NCI-H69 (cell line): Measurements from ENCODE around the gene PLA2G15.

Experiments
- DNase-seq: peaks from one replicate; lab custom pipeline; 2025; lab: John Stamatoyannopoulos, UW

The PLA2G15 gene

DNA sequence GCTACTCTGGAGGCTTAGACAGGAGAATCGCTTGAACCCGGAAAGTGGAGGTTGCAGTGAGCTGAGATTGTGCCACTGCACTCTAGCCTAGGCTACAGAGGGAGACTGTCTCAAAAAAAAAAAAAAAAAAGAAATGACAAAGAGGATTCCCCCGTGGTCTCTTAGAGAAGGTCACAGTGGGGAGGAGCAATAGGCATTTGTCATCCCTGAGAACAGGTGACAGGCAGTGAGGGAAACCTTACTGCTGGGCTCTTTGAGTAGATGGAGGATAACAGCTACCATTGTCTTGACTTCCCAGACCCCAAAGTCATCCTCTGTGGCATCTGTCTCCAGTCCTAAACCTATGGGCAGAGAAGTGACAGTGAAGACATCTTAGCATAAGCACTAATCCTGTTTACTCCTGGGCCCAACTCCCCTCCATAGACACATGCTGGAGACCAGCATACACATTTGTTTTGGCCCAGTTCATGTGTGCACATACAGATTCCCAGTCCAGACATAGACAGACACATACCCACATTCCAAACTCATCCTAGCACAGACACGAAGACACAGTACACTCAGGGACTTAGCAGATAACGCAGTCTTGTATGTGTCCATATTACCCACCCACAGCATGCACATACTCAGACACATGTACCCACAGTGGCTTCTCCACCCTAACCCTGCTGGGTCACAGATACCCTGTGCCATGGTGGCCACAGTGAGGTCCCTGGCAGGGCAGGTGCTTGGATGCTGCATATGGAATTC is 11.9 kb upstream of the PLA2G15 start:
- DNase-seq: no peak

GRCh38 chr16:68233835-68234187 is 11.4 kb upstream of the PLA2G15 start:
- DNase-seq: no peak

DNA sequence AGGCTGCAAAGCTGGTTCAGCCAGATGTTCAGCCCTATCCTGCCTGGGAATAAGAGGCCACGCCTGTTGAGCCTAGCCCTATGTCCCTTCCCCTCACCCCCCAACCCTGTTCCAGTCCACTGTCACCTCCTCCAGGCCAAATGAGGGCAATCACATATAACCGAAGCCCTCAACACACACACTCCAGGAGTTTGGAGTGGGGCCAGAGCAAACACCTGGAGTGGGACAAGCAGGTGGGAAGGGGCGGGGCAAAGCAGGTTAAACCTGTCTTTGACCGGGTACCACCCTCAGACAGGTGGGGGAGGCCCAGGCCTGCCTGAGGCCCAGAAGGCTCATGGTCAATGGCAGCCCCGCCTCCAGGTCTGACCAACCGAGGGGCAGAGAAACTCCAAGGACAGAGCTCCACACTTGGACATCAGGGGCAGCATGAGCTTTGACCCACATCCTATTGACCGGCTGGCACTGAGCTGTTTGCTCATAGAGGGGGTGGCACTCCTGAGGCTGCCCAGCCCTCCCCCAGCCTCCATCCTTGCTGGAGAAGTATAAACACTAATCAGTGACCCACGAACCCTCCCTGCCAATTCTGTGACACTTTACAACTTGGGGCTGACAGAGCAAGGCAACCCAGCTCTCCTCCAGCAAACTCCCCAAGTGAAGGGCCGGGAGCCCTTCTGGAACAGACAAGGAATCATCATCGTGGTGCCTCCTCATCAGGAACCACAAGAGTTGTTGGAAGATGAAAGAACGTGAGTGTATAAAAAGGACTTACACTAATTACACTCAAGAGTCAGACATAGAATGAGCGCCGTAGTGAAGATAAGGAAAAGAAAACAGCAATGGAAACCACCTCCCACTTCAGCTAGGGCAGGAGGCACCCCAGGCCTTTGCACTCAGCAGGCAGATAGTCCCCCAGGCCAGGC is 10.7 kb upstream of the PLA2G15 start:
- peak; percentile 89 for DNase-seq

GRCh38 chr16:68235108-68235886 is 9.9 kb upstream of the PLA2G15 start:
- peak; percentile 66 for DNase-seq

- no peak for DNase-seq
These were observed 9.4 kb upstream of the PLA2G15 start, which contains the start of gene ESRP2 for GRCh38 chr16:68235887-68236136. Gene ESRP2, minus strand, starts transcription at chr16:68236127. Its CDS starts 82 bp downstream, at chr16:68236045.

DNA sequence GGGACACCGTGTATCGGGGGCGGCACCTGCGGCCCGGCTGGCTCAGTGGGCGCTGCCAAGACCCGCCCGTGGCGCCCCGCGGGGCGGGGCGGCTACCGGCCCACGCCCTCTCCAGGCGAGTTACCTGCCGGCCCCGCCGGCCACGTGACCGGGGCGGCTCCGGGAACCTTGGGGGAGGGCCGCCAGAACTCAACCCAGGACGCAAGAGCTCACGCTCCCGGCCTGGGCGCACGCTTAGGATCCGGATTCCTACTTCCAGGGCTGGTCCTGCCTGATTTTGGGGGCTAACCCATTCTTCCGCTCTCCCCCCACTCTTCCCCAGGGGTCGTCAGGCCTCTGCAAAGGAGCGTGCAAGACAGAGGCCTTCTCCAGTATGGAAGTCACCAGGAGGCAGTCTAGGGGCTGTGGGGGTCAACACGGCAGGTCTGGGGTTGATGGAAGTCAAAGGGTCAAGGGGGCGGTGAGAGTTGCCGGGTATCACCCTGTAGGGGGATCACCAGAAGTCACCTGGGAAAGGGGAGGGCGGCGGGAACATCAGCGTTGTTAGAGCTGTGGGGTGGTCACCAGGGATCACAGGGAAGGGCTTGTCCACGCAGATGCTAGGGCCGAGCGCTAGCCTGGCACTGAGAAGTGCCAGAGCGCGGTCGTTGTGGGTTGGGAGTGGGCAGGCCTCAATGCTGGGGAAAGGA is 8.9 kb upstream of the PLA2G15 start:
- DNase-seq: peak; percentile 86

- DNase-seq: peak; percentile 52
These were observed 8.3 kb upstream of the PLA2G15 start for GRCh38 chr16:68236826-68237242.

DNA sequence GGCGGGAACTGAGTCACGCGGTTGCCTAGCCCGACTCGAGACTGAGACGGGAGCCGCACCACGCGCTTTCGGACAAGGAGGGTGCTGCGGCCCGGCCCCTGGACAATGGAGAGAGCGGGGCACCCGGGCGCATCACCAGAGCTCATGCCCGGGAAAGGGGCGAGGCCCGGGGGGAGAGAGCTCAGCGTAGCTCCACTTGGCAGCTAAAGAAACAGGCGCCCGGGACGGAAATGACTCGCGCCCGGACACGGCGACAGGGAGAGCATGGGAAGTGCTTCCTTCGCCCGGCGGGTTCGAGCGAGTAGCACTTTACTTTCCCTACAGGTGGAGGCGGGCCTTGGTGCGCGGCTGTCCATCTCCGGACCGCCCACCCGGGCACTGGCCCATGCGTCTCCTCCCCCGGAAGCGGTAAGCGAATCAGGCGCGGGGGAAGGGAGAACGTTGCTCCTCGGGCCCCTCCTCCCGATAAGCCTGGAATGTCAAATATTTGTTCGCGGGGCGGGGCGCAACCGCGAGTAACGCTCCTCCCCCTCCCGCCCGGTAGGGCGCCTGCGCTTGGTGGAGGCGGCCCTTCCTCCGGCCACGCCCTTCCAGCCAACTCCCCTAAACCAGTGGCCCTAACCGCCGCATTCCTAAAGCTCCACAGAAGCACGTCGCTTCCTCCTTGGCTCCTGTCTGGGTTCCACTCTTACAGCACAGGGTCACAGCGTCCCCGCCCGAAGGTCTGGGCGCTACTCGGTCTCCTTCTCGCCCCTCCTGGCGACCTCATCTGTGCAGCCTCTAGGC is 7.7 kb upstream of the PLA2G15 start:
- DNase-seq: peak; percentile 97

- DNase-seq: no peak
These were observed 7.2 kb upstream of the PLA2G15 start for GRCh38 chr16:68238029-68238345.

GRCh38 chr16:68242085-68242484 is 3.1 kb upstream of the PLA2G15 start:
- DNase-seq: no peak

GRCh38 chr16:68242926-68243858 is 2.0 kb upstream of the PLA2G15 start:
- DNase-seq: no peak

- no peak for DNase-seq
These were observed 681 bp upstream of the PLA2G15 start for GRCh38 chr16:68244481-68244902.

DNA sequence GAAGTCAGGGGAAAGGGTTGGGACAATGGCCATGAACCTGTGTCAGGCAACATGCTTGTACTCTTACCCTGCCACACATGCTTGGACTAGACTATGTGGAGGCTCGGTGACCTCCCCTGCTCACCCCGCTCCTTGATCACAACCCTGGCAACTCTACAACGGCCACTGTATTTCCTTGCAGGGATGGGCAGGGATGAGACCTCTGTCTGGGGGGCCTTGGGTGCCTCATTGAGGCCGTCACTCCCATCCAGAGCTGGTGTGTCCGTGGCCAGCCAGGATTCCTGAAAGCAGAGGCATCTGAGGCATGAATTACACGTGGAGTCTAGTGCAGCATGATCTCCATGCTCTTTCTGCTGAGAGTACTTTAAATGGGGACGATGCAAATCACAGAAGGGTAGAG is 948 bp downstream of the PLA2G15 start:
- no peak for DNase-seq

GRCh38 chr16:68246666-68247065 is 1.5 kb downstream of the PLA2G15 start:
- no peak for DNase-seq

DNA sequence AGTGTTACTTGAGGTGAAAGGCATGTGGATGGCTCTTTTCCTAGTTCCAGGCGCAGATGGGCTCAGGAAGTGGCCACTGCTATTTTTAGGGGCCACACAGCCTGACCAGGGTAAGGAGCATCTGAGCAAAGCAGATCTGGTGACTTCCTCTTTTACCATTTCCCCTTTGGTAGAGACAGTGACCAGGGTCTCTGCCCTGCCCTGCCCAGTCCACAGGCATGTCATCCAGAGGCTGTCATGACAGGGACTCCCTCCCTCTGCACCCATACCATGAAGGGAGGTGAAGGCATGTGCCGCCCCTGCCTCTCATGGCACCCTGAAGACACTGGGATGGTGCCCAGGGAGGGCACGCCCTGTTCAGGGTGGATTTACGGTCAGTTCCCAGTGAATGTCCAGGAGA is 2.2 kb downstream of the PLA2G15 start:
- DNase-seq: no peak

GRCh38 chr16:68247932-68248331 is 2.8 kb downstream of the PLA2G15 start:
- no peak for DNase-seq

GRCh38 chr16:68249371-68249770 is 4.2 kb downstream of the PLA2G15 start:
- DNase-seq: no peak

GRCh38 chr16:68250951-68251350 is 5.8 kb downstream of the PLA2G15 start:
- no peak for DNase-seq

DNA sequence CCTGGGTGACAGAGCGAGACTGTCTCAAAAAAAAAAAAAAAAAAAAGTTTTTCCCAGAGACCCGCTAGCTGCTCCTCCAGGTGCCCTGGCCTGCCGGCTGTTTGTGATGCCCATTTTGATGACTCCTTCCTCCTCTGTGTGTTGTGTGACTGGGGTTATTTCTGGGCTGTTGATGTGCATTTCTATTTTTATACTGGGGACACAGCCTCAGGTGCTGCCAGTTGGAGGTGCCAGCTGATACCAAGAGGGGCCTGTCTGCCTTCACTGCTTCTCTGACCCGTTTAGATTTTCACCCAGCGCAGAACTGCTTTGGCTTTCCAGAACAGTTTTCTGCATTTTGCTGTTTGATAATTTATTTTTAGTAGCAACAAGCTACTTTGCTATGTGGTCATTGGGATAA is 6.7 kb downstream of the PLA2G15 start:
- no peak for DNase-seq

DNA sequence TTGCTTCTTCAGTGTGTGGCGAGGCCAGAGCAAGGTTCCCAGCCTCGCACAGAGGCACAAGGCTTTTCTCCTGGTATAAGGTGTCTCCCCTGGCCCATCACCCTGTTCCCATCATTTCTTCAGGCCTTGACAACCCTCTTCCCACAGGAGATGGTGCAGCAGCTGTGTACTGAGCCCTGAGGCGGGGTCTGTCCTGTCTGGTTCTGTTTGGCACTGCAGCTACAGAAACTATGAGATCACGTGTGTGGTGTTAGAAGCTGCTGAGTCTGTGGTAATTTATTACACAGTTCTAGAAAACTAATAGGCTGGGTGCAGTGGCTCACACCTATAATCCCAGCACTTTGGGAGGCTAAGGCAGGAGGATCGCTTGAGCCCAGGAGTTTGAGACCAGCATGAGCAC is 7.2 kb downstream of the PLA2G15 start:
- DNase-seq: no peak
